Measurements from ENCODE around the gene APOA1.

DNA sequence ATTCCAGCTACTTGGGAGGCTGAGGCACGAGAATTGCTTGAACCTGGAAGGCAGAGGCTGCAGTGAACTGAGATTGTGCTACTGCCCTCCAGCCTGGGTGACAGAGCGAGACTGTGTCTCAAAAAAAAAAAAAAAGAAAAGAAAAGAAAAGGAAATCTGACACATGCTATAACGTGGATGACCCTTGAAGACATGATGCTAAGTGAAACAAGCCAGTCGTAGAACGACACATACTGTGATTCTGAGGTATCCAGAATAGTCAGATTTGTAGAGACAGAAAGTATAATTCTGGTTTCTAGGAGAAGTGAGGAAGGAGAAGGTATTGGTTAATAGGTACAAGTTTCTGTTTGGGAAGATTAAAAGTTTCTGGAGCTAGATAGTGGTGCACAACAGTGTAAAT lies 39.1 kb downstream of the APOA1 start:
- TF ChIP-seq, protein P1, sequence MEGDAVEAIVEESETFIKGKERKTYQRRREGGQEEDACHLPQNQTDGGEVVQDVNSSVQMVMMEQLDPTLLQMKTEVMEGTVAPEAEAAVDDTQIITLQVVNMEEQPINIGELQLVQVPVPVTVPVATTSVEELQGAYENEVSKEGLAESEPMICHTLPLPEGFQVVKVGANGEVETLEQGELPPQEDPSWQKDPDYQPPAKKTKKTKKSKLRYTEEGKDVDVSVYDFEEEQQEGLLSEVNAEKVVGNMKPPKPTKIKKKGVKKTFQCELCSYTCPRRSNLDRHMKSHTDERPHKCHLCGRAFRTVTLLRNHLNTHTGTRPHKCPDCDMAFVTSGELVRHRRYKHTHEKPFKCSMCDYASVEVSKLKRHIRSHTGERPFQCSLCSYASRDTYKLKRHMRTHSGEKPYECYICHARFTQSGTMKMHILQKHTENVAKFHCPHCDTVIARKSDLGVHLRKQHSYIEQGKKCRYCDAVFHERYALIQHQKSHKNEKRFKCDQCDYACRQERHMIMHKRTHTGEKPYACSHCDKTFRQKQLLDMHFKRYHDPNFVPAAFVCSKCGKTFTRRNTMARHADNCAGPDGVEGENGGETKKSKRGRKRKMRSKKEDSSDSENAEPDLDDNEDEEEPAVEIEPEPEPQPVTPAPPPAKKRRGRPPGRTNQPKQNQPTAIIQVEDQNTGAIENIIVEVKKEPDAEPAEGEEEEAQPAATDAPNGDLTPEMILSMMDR (conservative IDR thresholded peaks at IDR 0.05; ENCODE audit: low read depth, low read length): no peak
- TF ChIP-seq MAZ (IDR thresholded peaks at IDR 0.05; ENCODE audit: borderline replicate concordance, low read depth, low read length) (no peak), POLR2A (IDR thresholded peaks at IDR 0.05; ENCODE audit: low read depth, low read length) (no peak), NFE2L2 (IDR thresholded peaks at IDR 0.05; ENCODE audit: low read depth, low read length) (no peak), RAD21 (IDR thresholded peaks at IDR 0.05; ENCODE audit: low read length) (no peak), SMC3 (IDR thresholded peaks at IDR 0.05; ENCODE audit: low read depth, low read length) (no peak), RCOR1 (IDR thresholded peaks at IDR 0.05; ENCODE audit: insufficient replicate concordance, low read length) (no peak), CEBPB (IDR thresholded peaks at IDR 0.05; ENCODE audit: low read depth, low read length) (no peak), CHD1 (IDR thresholded peaks at IDR 0.05; ENCODE audit: low read depth, low read length) (no peak), BHLHE40 (IDR thresholded peaks at IDR 0.05; ENCODE audit: low read depth, low read length) (no peak)
- TF ChIP-seq, protein P2, sequence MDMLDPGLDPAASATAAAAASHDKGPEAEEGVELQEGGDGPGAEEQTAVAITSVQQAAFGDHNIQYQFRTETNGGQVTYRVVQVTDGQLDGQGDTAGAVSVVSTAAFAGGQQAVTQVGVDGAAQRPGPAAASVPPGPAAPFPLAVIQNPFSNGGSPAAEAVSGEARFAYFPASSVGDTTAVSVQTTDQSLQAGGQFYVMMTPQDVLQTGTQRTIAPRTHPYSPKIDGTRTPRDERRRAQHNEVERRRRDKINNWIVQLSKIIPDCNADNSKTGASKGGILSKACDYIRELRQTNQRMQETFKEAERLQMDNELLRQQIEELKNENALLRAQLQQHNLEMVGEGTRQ (IDR thresholded peaks at IDR 0.05; ENCODE audit: low read depth, low read length): no peak

All from IMR-90 (cell line).